ENCODE measurements around the gene PACSIN3. TPM values are rescaled to one million over a fixed set of nuclear protein-coding genes. Genes with fewer than 3 reads are reported as not detected.

Gene PACSIN3
- total and polyA plus RNA-seq, 2 donors (not counting 1 experiment from before 2014, with no cell fraction given) = 10.8 to 19.8 TPM

- no peak for TF ChIP-seq EZH2 (IDR thresholded peaks at IDR 0.05; ENCODE audit: low read length, missing control alignments)
- no peak for TF ChIP-seq CTCF (conservative IDR thresholded peaks at IDR 0.05 in 1 of 2, IDR thresholded peaks at IDR 0.05 in 1 of 2; ENCODE audit: low read depth in 1 of 2, low read length in 2 of 2)
- no peak overlapping the region for H3K9ac ChIP-seq (ENCODE audit: insufficient read depth, low read length)
- peaks cover 12% of the 10 kb centered on the region for H3K4me1 ChIP-seq (ENCODE audit: control insufficient read depth, extremely low read depth, insufficient read depth, low read length)
- no peak overlapping the region for H3K27ac ChIP-seq (ENCODE audit: insufficient read depth, low read length)
- no peaks in the 10 kb centered on the region for H4K20me1 ChIP-seq (ENCODE audit: control insufficient read depth, extremely low read depth, insufficient read depth, low read length)
- H3K9me3 ChIP-seq (ENCODE audit: control insufficient read depth, insufficient read depth, low read depth, low read length) = no peaks in the 10 kb centered on the region
- no peaks in the 10 kb centered on the region for H3K27me3 ChIP-seq (ENCODE audit: control insufficient read depth, insufficient read depth, low read length)
- DNase-seq (ENCODE audit: low read depth in 2 of 2) = no peak
- no peak overlapping the region for H3K4me3 ChIP-seq (replicated peaks in 1 of 4; ENCODE audit: control extremely low read depth in 1 of 4, insufficient read depth in 1 of 4, low read depth in 3 of 4, low read length in 4 of 4)
- H2AFZ ChIP-seq (ENCODE audit: low read length) = no peak overlapping the region
- no peaks in the 10 kb centered on the region for H3K79me2 ChIP-seq (ENCODE audit: control insufficient read depth, insufficient read depth, low read length)
- H3K4me2 ChIP-seq (ENCODE audit: extremely low read depth, insufficient read depth, low read length) = no peak overlapping the region
- no peaks in the 10 kb centered on the region for H3K36me3 ChIP-seq (ENCODE audit: control insufficient read depth, insufficient read depth, low read length)
Observed at GRCh38 chr11:47148270-47148669, 38.0 kb downstream of the PACSIN3 start.

GRCh38 chr11:47147681-47148080, 38.6 kb downstream of the PACSIN3 start:
- Histone ChIP-seq H3K79me2 (ENCODE audit: control insufficient read depth, insufficient read depth, low read length) (no peaks in the 10 kb centered on the region), H3K9ac (ENCODE audit: insufficient read depth, low read length) (no peak overlapping the region), H3K4me2 (ENCODE audit: extremely low read depth, insufficient read depth, low read length) (no peak overlapping the region), H3K27ac (ENCODE audit: insufficient read depth, low read length) (no peak overlapping the region), H3K4me1 (ENCODE audit: control insufficient read depth, extremely low read depth, insufficient read depth, low read length) (peaks cover 13% of the 10 kb centered on the region), H2AFZ (ENCODE audit: low read length) (no peak overlapping the region), H3K9me3 (ENCODE audit: control insufficient read depth, insufficient read depth, low read depth, low read length) (no peaks in the 10 kb centered on the region), H3K4me3 (replicated peaks in 1 of 4; ENCODE audit: control extremely low read depth in 1 of 4, insufficient read depth in 1 of 4, low read depth in 3 of 4, low read length in 4 of 4) (no peak overlapping the region), H4K20me1 (ENCODE audit: control insufficient read depth, extremely low read depth, insufficient read depth, low read length) (no peaks in the 10 kb centered on the region), H3K36me3 (ENCODE audit: control insufficient read depth, insufficient read depth, low read length) (no peaks in the 10 kb centered on the region), H3K27me3 (ENCODE audit: control insufficient read depth, insufficient read depth, low read length) (no peaks in the 10 kb centered on the region)
- TF ChIP-seq EZH2 (IDR thresholded peaks at IDR 0.05; ENCODE audit: low read length, missing control alignments) (no peak), CTCF (conservative IDR thresholded peaks at IDR 0.05 in 1 of 2, IDR thresholded peaks at IDR 0.05 in 1 of 2; ENCODE audit: low read depth in 1 of 2, low read length in 2 of 2) (no peak)
- no peak for DNase-seq (ENCODE audit: low read depth in 2 of 2)

- DNase-seq (ENCODE audit: low read depth in 2 of 2) = no peak
- H2AFZ ChIP-seq (ENCODE audit: low read length) = no peak overlapping the region
- no peak overlapping the region for H3K9ac ChIP-seq (ENCODE audit: insufficient read depth, low read length)
- no peaks in the 10 kb centered on the region for H3K79me2 ChIP-seq (ENCODE audit: control insufficient read depth, insufficient read depth, low read length)
- H3K36me3 ChIP-seq (ENCODE audit: control insufficient read depth, insufficient read depth, low read length) = no peaks in the 10 kb centered on the region
- TF ChIP-seq CTCF (conservative IDR thresholded peaks at IDR 0.05 in 1 of 2, IDR thresholded peaks at IDR 0.05 in 1 of 2; ENCODE audit: low read depth in 1 of 2, low read length in 2 of 2) (no peak), EZH2 (IDR thresholded peaks at IDR 0.05; ENCODE audit: low read length, missing control alignments) (no peak)
- no peaks in the 10 kb centered on the region for H3K9me3 ChIP-seq (ENCODE audit: control insufficient read depth, insufficient read depth, low read depth, low read length)
- H3K27me3 ChIP-seq (ENCODE audit: control insufficient read depth, insufficient read depth, low read length) = no peaks in the 10 kb centered on the region
- no peak overlapping the region for H3K4me3 ChIP-seq (replicated peaks in 1 of 4; ENCODE audit: control extremely low read depth in 1 of 4, insufficient read depth in 1 of 4, low read depth in 3 of 4, low read length in 4 of 4)
- no peaks in the 10 kb centered on the region for H4K20me1 ChIP-seq (ENCODE audit: control insufficient read depth, extremely low read depth, insufficient read depth, low read length)
- H3K27ac ChIP-seq (ENCODE audit: insufficient read depth, low read length) = no peak overlapping the region
- peaks cover 17% of the 10 kb centered on the region for H3K4me1 ChIP-seq (ENCODE audit: control insufficient read depth, extremely low read depth, insufficient read depth, low read length)
- no peak overlapping the region for H3K4me2 ChIP-seq (ENCODE audit: extremely low read depth, insufficient read depth, low read length)
Observed at GRCh38 chr11:47147250-47147649, 39.0 kb downstream of the PACSIN3 start.
